Omental fat pad (tissue), 4 donors: Measurements from ENCODE around the gene MTFR1L. TPM values are rescaled to one million over a fixed set of nuclear protein-coding genes. Genes with fewer than 3 reads are reported as not detected.

Source experiments
- ATAC-seq: fragments of 150-250 bp; one replicate; pipeline ENCODE4 v1.9.1; 2016; ENCODE audit warnings: mild to moderate bottlenecking, moderate library complexity; ENCODE audit not compliant: low FRiP score
- DNase-seq: peaks from one replicate; pipeline ENCODE4 v3.0.0-alpha.2; 2019; ENCODE audit warnings: low spot score
- total RNA-seq, 4 donors: library from RNA; depleted of rRNA; stranded (reverse); fragments of >200 nt; gene quantifications; one replicate each; pipeline ENCODE4 v1.1.0, GENCODE V29; 2016
- TF ChIP-seq, protein P1 (sequence below), 3 donors: fragments of 450-650 bp; IDR thresholded peaks; one replicate each; pipeline ENCODE4 v1.5.1; 2016 to 2017; ENCODE audit warnings: antibody characterized with exemption in 3 of 3, mild to moderate bottlenecking in 3 of 3, moderate library complexity in 2 of 3

MTFR1L gene
- total RNA-seq, 4 donors from 2014 or later = 40.8 to 84.2 (median 61.3) TPM

DNA sequence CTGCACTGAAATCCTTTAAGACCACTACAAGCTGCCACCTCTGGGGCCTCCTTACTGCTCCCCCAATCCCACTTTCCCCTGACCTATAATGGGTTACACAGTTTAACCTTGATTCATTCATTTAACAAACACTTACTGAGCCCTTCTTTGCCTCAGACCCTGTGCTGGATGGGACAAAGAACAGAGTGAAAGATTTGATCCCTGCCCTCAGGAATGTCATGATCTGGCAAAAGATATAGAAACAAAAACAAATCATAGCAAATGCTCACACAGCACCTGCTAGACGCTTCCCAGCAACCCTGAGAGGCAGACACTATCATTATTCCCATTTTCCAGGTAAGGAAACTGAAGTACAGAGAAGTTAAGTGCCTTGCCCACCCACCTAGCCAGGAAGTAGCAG, 46.5 kb downstream of the MTFR1L start:
- TF ChIP-seq, protein P1, sequence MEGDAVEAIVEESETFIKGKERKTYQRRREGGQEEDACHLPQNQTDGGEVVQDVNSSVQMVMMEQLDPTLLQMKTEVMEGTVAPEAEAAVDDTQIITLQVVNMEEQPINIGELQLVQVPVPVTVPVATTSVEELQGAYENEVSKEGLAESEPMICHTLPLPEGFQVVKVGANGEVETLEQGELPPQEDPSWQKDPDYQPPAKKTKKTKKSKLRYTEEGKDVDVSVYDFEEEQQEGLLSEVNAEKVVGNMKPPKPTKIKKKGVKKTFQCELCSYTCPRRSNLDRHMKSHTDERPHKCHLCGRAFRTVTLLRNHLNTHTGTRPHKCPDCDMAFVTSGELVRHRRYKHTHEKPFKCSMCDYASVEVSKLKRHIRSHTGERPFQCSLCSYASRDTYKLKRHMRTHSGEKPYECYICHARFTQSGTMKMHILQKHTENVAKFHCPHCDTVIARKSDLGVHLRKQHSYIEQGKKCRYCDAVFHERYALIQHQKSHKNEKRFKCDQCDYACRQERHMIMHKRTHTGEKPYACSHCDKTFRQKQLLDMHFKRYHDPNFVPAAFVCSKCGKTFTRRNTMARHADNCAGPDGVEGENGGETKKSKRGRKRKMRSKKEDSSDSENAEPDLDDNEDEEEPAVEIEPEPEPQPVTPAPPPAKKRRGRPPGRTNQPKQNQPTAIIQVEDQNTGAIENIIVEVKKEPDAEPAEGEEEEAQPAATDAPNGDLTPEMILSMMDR (IDR thresholded peaks at IDR 0.05) = no peak
- DNase-seq (no peak), ATAC-seq (no peak)

GRCh38 chr1:25867210-25867991, 47.6 kb downstream of the MTFR1L start:
- TF ChIP-seq, protein P1 (IDR thresholded peaks at IDR 0.05) = no peak
- ATAC-seq = no peak
- no peak for DNase-seq

DNA sequence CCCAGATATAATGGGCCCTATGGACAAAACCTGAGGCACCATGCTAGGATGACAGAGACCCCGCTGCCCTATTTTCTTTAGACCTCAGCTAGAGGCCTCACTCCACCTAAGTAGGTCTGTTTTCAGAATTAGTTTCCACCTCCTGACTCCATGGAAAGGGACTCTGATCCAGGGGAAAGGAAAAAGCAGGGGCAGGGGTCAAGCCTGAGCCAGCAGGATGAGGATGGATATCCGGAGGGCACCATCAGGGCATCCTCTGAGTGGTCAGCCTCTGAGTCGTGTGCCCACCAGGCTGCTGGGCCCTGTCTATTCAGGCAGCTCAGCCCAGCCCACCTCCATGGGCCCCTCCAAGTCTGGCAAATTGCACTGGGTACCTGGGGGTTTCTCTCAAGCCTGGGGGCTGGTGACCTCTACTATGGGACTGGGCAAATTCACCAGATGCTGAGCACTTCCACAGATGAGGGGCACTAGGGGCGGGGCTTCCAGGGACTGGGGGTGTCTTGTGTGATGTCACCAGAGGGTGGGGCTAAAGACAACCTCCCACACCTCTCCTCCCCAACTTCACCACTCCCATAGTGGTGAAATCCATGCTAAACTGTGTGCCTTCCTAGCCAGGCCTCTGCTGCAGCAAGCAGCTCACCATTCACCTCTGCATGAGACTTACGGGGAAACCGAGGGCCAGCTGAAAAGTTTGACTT, 50.3 kb downstream of the MTFR1L start:
- DNase-seq (no peak), ATAC-seq (no peak)
- TF ChIP-seq, protein P1 (IDR thresholded peaks at IDR 0.05) = no peak

DNA sequence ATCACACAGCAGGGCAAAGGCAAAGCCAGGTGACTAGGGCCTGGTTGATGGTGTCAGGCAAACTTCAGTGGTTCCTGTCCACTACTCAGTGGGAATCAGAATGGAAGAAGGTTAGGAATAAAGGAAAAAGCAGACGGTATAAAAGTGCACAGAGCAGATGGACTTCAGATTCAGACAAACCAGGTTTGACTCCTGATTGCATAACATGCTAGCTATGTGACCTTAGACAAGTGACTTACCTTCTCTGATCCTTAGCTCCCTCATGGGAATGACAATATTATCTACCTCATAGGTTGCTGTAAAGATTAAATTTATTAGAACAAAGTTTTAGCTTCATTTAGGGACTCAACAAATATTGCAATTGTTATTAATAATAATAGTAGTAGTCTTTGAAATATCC, 50.9 kb downstream of the MTFR1L start:
- TF ChIP-seq, protein P1 (IDR thresholded peaks at IDR 0.05) = no peak

GRCh38 chr1:25871086-25871703, 51.4 kb downstream of the MTFR1L start:
- DNase-seq = no peak
- TF ChIP-seq, protein P1 (IDR thresholded peaks at IDR 0.05) = no peak
- ATAC-seq = no peak

More for the DNA sequence above, 50.9 kb downstream of the MTFR1L start:
- no peak for ATAC-seq
- DNase-seq = no peak

DNA sequence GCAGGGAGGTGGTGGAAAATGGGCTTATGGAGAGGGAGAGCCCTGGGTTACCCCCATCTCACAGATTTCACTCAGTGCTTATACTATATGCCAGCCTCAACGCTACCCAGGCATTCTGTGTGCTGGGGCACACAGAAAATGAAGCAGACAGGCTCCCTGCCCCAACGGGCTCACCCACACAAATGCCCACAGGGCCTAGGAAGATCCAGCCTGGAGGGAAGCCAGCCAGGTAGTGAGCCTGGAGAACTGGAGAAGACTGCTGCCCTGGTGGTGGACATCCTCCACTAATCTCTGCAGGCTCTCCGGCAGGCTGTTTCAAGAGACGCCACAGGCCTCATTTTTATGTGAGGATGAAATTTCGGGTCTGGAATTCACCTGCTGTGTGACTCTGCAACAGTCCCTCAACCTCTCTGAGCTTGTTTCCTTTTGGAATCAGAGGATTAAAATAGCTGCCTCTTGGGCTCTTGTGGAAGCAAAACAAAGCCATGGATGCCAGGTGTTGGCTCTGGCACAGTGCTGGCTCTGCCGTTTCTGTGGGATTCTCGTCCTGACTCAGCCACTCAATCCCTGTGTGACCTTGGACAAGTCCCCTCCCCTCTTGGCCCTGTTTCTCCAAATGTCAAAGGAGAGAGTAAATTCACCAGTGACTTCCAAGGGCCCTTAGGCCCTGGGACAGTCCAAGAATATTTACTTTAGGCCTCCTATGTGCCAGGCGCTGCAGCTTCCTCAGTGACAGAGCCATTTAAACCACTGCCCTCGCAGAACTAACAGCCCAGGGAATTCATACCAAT, 52.1 kb downstream of the MTFR1L start:
- no peak for ATAC-seq
- no peak for DNase-seq
- TF ChIP-seq, protein P1 (IDR thresholded peaks at IDR 0.05) = no peak
